Measurements from ENCODE around the gene SCN4A.
"Not testable (repeated sequence)": the region's sequence is repeated elsewhere in the genome, so short reads cannot be mapped to it uniquely, and the experiment has no call there.

- TF ChIP-seq, protein P1, sequence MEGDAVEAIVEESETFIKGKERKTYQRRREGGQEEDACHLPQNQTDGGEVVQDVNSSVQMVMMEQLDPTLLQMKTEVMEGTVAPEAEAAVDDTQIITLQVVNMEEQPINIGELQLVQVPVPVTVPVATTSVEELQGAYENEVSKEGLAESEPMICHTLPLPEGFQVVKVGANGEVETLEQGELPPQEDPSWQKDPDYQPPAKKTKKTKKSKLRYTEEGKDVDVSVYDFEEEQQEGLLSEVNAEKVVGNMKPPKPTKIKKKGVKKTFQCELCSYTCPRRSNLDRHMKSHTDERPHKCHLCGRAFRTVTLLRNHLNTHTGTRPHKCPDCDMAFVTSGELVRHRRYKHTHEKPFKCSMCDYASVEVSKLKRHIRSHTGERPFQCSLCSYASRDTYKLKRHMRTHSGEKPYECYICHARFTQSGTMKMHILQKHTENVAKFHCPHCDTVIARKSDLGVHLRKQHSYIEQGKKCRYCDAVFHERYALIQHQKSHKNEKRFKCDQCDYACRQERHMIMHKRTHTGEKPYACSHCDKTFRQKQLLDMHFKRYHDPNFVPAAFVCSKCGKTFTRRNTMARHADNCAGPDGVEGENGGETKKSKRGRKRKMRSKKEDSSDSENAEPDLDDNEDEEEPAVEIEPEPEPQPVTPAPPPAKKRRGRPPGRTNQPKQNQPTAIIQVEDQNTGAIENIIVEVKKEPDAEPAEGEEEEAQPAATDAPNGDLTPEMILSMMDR (IDR thresholded peaks at IDR 0.05): not testable (repeated sequence)
- TF ChIP-seq EP300, POLR2A (IDR thresholded peaks at IDR 0.05): not testable (repeated sequence)
Measured at GRCh38 chr17:63894821-63895220, 77.9 kb downstream of the SCN4A start.

All from upper lobe of left lung (tissue), 4 donors.